Body of pancreas (tissue), 4 donors: ENCODE measurements around the gene PDZK1IP1. TPM values are rescaled to one million over a fixed set of nuclear protein-coding genes. Genes with fewer than 3 reads are reported as not detected.

Source experiments
- ATAC-seq: fragments of 150-250 bp; one replicate; pipeline ENCODE4 v1.9.1; 2016
- DNase-seq, 4 donors: peaks; one replicate each; pipeline ENCODE4 v3.0.0-alpha.2; 2019
- H3K27ac ChIP-seq, 4 donors: fragments of 200-600 bp; sonication (generic); 1 replicate in 3 of 4; 2 replicates in 1 of 4; pipeline versions ENCODE4 v1.5.1 to v1.6.1; 2016 to 2019; ENCODE audit warnings: mild to moderate bottlenecking in 1 of 4, mixed read lengths in 1 of 4, moderate library complexity in 1 of 4
- H3K27me3 ChIP-seq, 2 donors: fragments of 200-600 bp; sonication (generic); one replicate each; pipeline ENCODE4 v1.6.0; 2016; ENCODE audit warnings: mild to moderate bottlenecking in 1 of 2
- H3K36me3 ChIP-seq, 2 donors: fragments of 200-600 bp; sonication (generic); replicated peaks in 1 of 2; 2 replicates each; pipeline ENCODE4 v1.5.1; 2016; ENCODE audit warnings: low read depth in 2 of 2; ENCODE audit not compliant: insufficient read depth in 1 of 2
- H3K4me1 ChIP-seq: fragments of 200-600 bp; sonication (generic); one replicate; pipeline ENCODE4 v1.6.0; 2016
- H3K4me3 ChIP-seq, 2 donors: fragments of 200-600 bp; sonication (generic); 1 replicate in 1 of 2; 2 replicates in 1 of 2; pipeline ENCODE4 v1.5.1; 2016 to 2019
- H3K9me3 ChIP-seq, 3 donors: fragments of 200-600 bp; sonication (generic); 1 replicate in 2 of 3; 2 replicates in 1 of 3; pipeline ENCODE4 v1.5.1; 2016
- POLR2A ChIP-seq, 3 donors: fragments of 450-650 bp; IDR thresholded peaks; one replicate each; pipeline ENCODE4 v1.6.1; 2016; ENCODE audit warnings: antibody characterized with exemption in 3 of 3, mild to moderate bottlenecking in 2 of 3
- WGBS, 2 donors: methylation state at CpG; one replicate each; pipeline ENCODE4 v1.1.5; 2017; 5-methylcytosine and 5-hydroxymethylcytosine counted together
- intact Hi-C: fragments of 100-400 bp; cut with DNase I; formaldehyde crosslinking; loops from one replicate; pipeline ENCODE4 v1.15.1; 2023
- total RNA-seq, 2 donors: library from RNA; depleted of rRNA; stranded (reverse); fragments of >200 nt; gene quantifications; one replicate each; pipeline ENCODE4 v1.1.0, GENCODE V29; 2016
- TF ChIP-seq, protein P1 (sequence below), 7 experiments: fragments of 450-650 bp in 4 of 7; fragments of 200-600 bp in 3 of 7; sonication (generic) in 3 of 7; IDR thresholded peaks; one replicate each; pipeline ENCODE4 v1.5.1; 2016 to 2019; ENCODE audit warnings: antibody characterized with exemption in 7 of 7

Gene PDZK1IP1
- total RNA-seq, 2 donors from 2014 or later, result 54.2 to 56.4 TPM

GRCh38 chr1:47219001-47219400 lies 29.2 kb upstream of the PDZK1IP1 start:
- H3K9me3 ChIP-seq, result no peaks in the 10 kb centered on the region
- ATAC-seq, result no peak
- peaks cover 0 to 4% of the 10 kb centered on the region in 2 donors for H3K27me3 ChIP-seq
- 43 to 46% methylated on average over 3 to 4 of the region's 4 CpGs for WGBS, 2 donors
- no peak for TF ChIP-seq POLR2A (IDR thresholded peaks at IDR 0.05)
- TF ChIP-seq, protein P1, sequence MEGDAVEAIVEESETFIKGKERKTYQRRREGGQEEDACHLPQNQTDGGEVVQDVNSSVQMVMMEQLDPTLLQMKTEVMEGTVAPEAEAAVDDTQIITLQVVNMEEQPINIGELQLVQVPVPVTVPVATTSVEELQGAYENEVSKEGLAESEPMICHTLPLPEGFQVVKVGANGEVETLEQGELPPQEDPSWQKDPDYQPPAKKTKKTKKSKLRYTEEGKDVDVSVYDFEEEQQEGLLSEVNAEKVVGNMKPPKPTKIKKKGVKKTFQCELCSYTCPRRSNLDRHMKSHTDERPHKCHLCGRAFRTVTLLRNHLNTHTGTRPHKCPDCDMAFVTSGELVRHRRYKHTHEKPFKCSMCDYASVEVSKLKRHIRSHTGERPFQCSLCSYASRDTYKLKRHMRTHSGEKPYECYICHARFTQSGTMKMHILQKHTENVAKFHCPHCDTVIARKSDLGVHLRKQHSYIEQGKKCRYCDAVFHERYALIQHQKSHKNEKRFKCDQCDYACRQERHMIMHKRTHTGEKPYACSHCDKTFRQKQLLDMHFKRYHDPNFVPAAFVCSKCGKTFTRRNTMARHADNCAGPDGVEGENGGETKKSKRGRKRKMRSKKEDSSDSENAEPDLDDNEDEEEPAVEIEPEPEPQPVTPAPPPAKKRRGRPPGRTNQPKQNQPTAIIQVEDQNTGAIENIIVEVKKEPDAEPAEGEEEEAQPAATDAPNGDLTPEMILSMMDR (IDR thresholded peaks at IDR 0.05), result no peak
- H3K4me1 ChIP-seq, result no peaks in the 10 kb centered on the region
- DNase-seq, result no peak
- intact Hi-C loops, result no loop called here
- no peak overlapping the region for H3K27ac ChIP-seq
- no peaks in the 10 kb centered on the region for H3K36me3 ChIP-seq
- H3K4me3 ChIP-seq, result no peak overlapping the region

DNA sequence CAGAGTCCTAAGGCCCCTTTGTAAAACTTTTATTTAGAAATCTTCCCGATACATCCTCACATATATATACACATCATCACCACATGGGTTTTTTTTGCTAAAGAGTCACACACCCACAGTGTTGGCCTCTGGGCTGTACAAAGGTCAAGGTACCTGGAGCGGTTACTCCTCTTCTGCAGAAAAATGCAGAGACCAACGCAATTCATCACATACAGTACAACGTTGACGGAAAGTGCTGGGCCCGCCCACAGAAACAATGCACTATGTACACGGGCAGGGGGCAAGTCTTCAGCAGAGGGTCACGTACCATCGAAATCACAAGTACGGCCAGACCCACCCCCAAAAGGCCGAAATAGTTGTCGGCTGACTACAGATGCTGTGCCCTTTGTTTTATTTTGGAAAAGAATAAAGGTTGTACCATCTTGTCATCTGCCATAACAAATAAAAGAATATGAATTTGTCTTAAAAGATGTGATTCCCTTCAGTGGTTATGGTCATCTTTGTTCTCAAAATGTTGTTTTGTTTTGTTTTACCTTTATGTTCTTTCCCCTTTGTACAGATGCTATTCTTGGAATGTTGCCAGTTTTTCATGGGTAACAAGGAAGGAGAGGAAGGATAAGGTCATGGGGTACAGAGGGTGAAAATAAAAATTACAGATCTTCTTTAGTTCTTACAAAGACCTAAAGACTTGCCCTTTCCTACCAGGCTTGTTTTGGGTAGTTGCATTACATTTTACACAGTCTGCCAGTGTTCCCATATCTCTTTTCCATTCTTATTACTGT lies 26.6 kb upstream of the PDZK1IP1 start:
- TF ChIP-seq, protein P1 (IDR thresholded peaks at IDR 0.05), result no peak
- Histone ChIP-seq H3K27me3 (no peaks in the 10 kb centered on the region), H3K4me3 (no peak overlapping the region), H3K36me3 (no peaks in the 10 kb centered on the region), H3K9me3 (no peaks in the 10 kb centered on the region), H3K27ac (no peak overlapping the region), H3K4me1 (no peaks in the 10 kb centered on the region)
- no peak for DNase-seq
- intact Hi-C loops, result no loop called here
- 73 to 77% methylated on average over 12 of the region's 12 CpGs for WGBS, 2 donors
- ATAC-seq, result no peak

GRCh38 chr1:47215713-47216112 lies 25.9 kb upstream of the PDZK1IP1 start:
- Histone ChIP-seq H3K4me3 (no peak overlapping the region), H3K27me3 (no peaks in the 10 kb centered on the region), H3K9me3 (no peaks in the 10 kb centered on the region), H3K27ac (no peak overlapping the region), H3K4me1 (no peaks in the 10 kb centered on the region), H3K36me3 (no peaks in the 10 kb centered on the region)
- TF ChIP-seq, protein P1 (IDR thresholded peaks at IDR 0.05), result no peak
- TF ChIP-seq POLR2A (IDR thresholded peaks at IDR 0.05), result no peak
- ATAC-seq, result no peak
- DNase-seq, result no peak
- intact Hi-C loops, result no loop called here
- 91 to 92% methylated on average over 4 of the region's 4 CpGs for WGBS, 2 donors

- 51 to 67% methylated on average over 3 of the region's 3 CpGs for WGBS, 2 donors
- Histone ChIP-seq H3K4me1 (no peaks in the 10 kb centered on the region), H3K4me3 (no peak overlapping the region), H3K27me3 (no peaks in the 10 kb centered on the region), H3K27ac (no peak overlapping the region), H3K9me3 (no peaks in the 10 kb centered on the region), H3K36me3 (no peaks in the 10 kb centered on the region)
- DNase-seq (no peak), ATAC-seq (no peak)
- TF ChIP-seq, protein P1 (IDR thresholded peaks at IDR 0.05), result no peak
- TF ChIP-seq POLR2A (IDR thresholded peaks at IDR 0.05), result no peak
- intact Hi-C loops, result no loop called here
Observed at GRCh38 chr1:47214549-47214948, 24.7 kb upstream of the PDZK1IP1 start.
